H9 (cell line): ENCODE results near the gene MARCHF6. TPM values are rescaled to one million over a fixed set of nuclear protein-coding genes. Genes with fewer than 3 reads are reported as not detected.
A peak's percentile ranks its signal among the peaks of the same experiment; 100 is the strongest.

Experiments used
- DNase-seq: peaks from one replicate; pipeline ENCODE4 v3.0.0-alpha.2; 2017
- H2AFZ ChIP-seq: one replicate; pipeline ENCODE4 v1.6.1; 2013; ENCODE audit warnings: mild to moderate bottlenecking, low read length, control low read depth, moderate library complexity
- H2AK5ac ChIP-seq: 2 replicates; pipeline ENCODE4 v1.6.1; 2013; ENCODE audit warnings: low read length, control low read depth, mixed read lengths; ENCODE audit not compliant: insufficient read length
- H2BK120ac ChIP-seq: one replicate; pipeline ENCODE4 v1.6.1; 2013; ENCODE audit warnings: low read depth, mild to moderate bottlenecking, low read length, control low read depth, inconsistent platforms; ENCODE audit not compliant: poor library complexity, severe bottlenecking
- H2BK12ac ChIP-seq: 2 replicates; pipeline ENCODE4 v1.6.1; 2013; ENCODE audit warnings: low read length, control low read depth, mixed read lengths, low read depth; ENCODE audit not compliant: insufficient read length
- H2BK15ac ChIP-seq: 2 replicates; pipeline ENCODE4 v1.6.1; 2013; ENCODE audit warnings: low read depth, low read length, control low read depth
- H2BK20ac ChIP-seq: one replicate; pipeline ENCODE4 v1.6.1; 2013; ENCODE audit warnings: low read depth, mild to moderate bottlenecking, low read length, control low read depth, inconsistent platforms; ENCODE audit not compliant: poor library complexity, severe bottlenecking
- H2BK5ac ChIP-seq: 2 replicates; pipeline ENCODE4 v1.6.1; 2013; ENCODE audit warnings: low read length, control low read depth, mixed read lengths; ENCODE audit not compliant: insufficient read length
- H3K14ac ChIP-seq: 2 replicates; pipeline ENCODE4 v1.6.1; 2013; ENCODE audit warnings: low read length, control low read depth; ENCODE audit not compliant: insufficient read depth
- H3K18ac ChIP-seq: 2 replicates; pipeline ENCODE4 v1.6.1; 2013; ENCODE audit warnings: low read depth, mild to moderate bottlenecking, mixed read lengths, low read length, control low read depth; ENCODE audit not compliant: insufficient read length
- H3K23ac ChIP-seq: 2 replicates; pipeline ENCODE4 v1.6.1; 2013; ENCODE audit warnings: low read length, control low read depth, mixed read lengths, low read depth; ENCODE audit not compliant: insufficient read length
- H3K23me2 ChIP-seq: 2 replicates; pipeline ENCODE4 v1.6.1; 2013; ENCODE audit warnings: low read depth, mild to moderate bottlenecking, mixed read lengths, low read length, control low read depth; ENCODE audit not compliant: insufficient read length, poor library complexity, severe bottlenecking
- H3K27ac ChIP-seq: 2 replicates; pipeline ENCODE4 v1.5.1; 2013; ENCODE audit warnings: low read length, control low read depth, mixed read lengths, low read depth; ENCODE audit not compliant: insufficient read length
- H3K27me3 ChIP-seq: 2 replicates; pipeline ENCODE4 v1.6.1; 2013; ENCODE audit warnings: low read length, control low read depth, inconsistent platforms; ENCODE audit not compliant: insufficient read depth
- H3K4ac ChIP-seq: 2 replicates; pipeline ENCODE4 v1.6.1; 2013; ENCODE audit warnings: low read depth, mild to moderate bottlenecking, control low read depth, inconsistent platforms, low read length, moderate library complexity
- H3K4me1 ChIP-seq: 2 replicates; pipeline ENCODE4 v1.6.1; 2013; ENCODE audit warnings: low read length, control low read depth, inconsistent platforms; ENCODE audit not compliant: insufficient read depth
- H3K4me2 ChIP-seq: 2 replicates; pipeline ENCODE4 v1.6.1; 2013; ENCODE audit warnings: low read length, control low read depth, mixed read lengths; ENCODE audit not compliant: insufficient read length, insufficient read depth
- H3K56ac ChIP-seq: 2 replicates; pipeline ENCODE4 v1.6.1; 2013; ENCODE audit warnings: low read depth, mild to moderate bottlenecking, mixed read lengths, low read length, control low read depth; ENCODE audit not compliant: insufficient read length
- H3K79me1 ChIP-seq: 2 replicates; pipeline ENCODE4 v1.6.1; 2013; ENCODE audit warnings: low read depth, mild to moderate bottlenecking, moderate library complexity, low read length, control low read depth, inconsistent platforms; ENCODE audit not compliant: insufficient read depth, poor library complexity, severe bottlenecking
- H3K79me2 ChIP-seq: 2 replicates; pipeline ENCODE4 v1.6.1; 2013; ENCODE audit warnings: low read length, control low read depth, inconsistent platforms; ENCODE audit not compliant: insufficient read depth
- H3K9ac ChIP-seq: 2 replicates; pipeline ENCODE4 v1.6.1; 2013; ENCODE audit warnings: low read length, control low read depth, mixed read lengths; ENCODE audit not compliant: insufficient read length; ENCODE audit errors: extremely low read depth
- H3K9me3 ChIP-seq: one replicate; pipeline ENCODE4 v1.6.1; 2013; ENCODE audit warnings: low read depth, low read length, inconsistent platforms; ENCODE audit not compliant: control insufficient read depth
- H3T11ph ChIP-seq: one replicate; pipeline ENCODE4 v1.6.1; 2013; ENCODE audit warnings: mild to moderate bottlenecking, low read length, control low read depth, inconsistent platforms
- H4K20me1 ChIP-seq: one replicate; pipeline ENCODE4 v1.6.1; 2013; ENCODE audit not compliant: control insufficient read depth, insufficient read length, insufficient read depth
- H4K5ac ChIP-seq: 2 replicates; pipeline ENCODE4 v1.6.1; 2013; ENCODE audit warnings: low read depth, mild to moderate bottlenecking, mixed read lengths, low read length, control low read depth; ENCODE audit not compliant: insufficient read length
- H4K8ac ChIP-seq: replicated peaks from 2 replicates; pipeline ENCODE4 v1.6.1; 2013; ENCODE audit warnings: low read length, control low read depth, mixed read lengths, low read depth; ENCODE audit not compliant: insufficient read length
- H4K91ac ChIP-seq: 2 replicates; pipeline ENCODE4 v1.6.1; 2013; ENCODE audit warnings: low read depth, mild to moderate bottlenecking, moderate library complexity, mixed read lengths, low read length, control low read depth; ENCODE audit not compliant: insufficient read length
- H3K27ac Mint-ChIP-seq, 3 experiments: 2 replicates in 2 of 3; 3 replicates in 1 of 3; pipeline ENCODE4 v1.8.0; 2020 to 2021; ENCODE audit warnings: mixed read lengths in 3 of 3, mild to moderate bottlenecking in 1 of 3, moderate library complexity in 1 of 3
- H3K27me3 Mint-ChIP-seq: 2 replicates; pipeline ENCODE4 v1.8.0; 2021; ENCODE audit warnings: low read depth, mild to moderate bottlenecking, moderate library complexity, mixed read lengths
- H3K36me3 Mint-ChIP-seq, 3 experiments: 2 replicates in 2 of 3; 3 replicates in 1 of 3; pipeline ENCODE4 v1.8.0; 2020 to 2021; ENCODE audit warnings: low read depth in 3 of 3, mixed read lengths in 3 of 3; ENCODE audit not compliant: insufficient read depth in 1 of 3
- H3K4me1 Mint-ChIP-seq, 2 experiments: 2 replicates each; pipeline ENCODE4 v1.8.0; 2020; ENCODE audit warnings: mixed read lengths in 2 of 2
- H3K4me3 Mint-ChIP-seq, 2 experiments: 2 replicates in 1 of 2; 3 replicates in 1 of 2; pipeline ENCODE4 v1.8.0; 2020 to 2021; ENCODE audit warnings: mild to moderate bottlenecking in 2 of 2, mixed read lengths in 2 of 2, moderate library complexity in 1 of 2
- H3K9me3 Mint-ChIP-seq, 2 experiments: 2 replicates in 1 of 2; 3 replicates in 1 of 2; pipeline ENCODE4 v1.8.0; 2020; ENCODE audit warnings: mild to moderate bottlenecking in 2 of 2, mixed read lengths in 2 of 2, moderate library complexity in 1 of 2
- WGBS: extraction: QIAGEN DNeasy Blood & Tissue Kit; methylation state at CpG from one replicate; pipeline ENCODE4 v1.1.7; 2013; ENCODE audit warnings: missing lambda C conversion rate, low lambda C conversion rate, mixed read lengths; ENCODE audit not compliant: insufficient read length; ENCODE audit errors: extremely low coverage; 5-methylcytosine and 5-hydroxymethylcytosine counted together
- total RNA-seq: library from RNA; stranded (reverse); gene quantifications from 2 replicates; pipeline ENCODE4 v1.2.1, GENCODE V29; 2021
- TF ChIP-seq, protein P1 (sequence below): fragments of 200-600 bp; sonication (generic); conservative IDR thresholded peaks from 3 replicates; pipeline ENCODE4 v1.8.0; 2021; ENCODE audit warnings: antibody characterized with exemption, mild to moderate bottlenecking

MARCHF6 gene
- total RNA-seq, 1 experiment from 2014 or later, result 118 TPM

DNA sequence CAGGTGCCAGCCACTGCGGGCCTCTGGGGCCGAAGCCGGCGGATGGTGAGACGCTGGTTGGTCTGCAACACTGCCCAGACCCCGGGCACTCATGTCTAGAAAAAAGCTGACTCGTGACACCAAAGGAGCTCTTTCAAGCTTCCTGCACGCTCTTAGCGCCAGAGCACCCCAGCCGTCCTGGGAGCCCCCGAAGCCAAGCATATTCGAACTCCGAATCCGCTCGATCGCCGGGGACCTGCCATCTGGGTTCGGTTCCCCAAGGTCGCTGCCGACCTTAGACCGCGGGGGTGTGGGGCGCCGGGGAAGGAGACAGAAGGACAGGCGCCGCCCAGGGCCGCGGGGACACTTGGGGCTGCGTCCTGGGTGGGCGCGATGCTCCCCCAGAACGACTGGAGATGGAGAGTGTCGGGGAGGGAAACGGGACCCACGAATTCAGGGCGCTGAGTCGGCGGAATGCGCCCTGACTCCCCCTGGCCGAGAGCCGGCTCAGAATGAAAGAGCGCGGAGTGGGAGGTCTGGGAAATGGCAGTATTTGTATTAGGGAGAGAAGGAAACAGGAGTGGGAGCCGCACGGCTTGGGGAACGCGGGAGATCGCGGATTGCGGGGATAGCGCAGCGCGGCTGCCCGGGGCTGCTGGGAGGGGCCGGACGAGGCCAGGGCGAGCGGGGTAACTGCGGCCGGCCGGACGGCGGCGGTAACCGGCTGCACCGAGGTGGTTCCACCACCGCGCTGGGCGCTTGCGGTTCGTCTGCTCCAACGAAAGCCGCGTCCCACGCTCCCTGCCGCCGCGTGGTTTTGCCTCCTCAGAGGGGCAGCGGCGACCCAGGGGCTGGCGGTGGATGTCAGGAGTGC, 20.1 kb upstream of the MARCHF6 start:
- peak overlapping the region; percentile 77 to 90 for H3K4me3 Mint-ChIP-seq
- H3K4me1 Mint-ChIP-seq, result no peaks in the 10 kb centered on the region; a peak in 2 of 4 replicates
- H3K79me1 ChIP-seq, result no peaks in the 10 kb centered on the region
- H3K79me2 ChIP-seq, result no peaks in the 10 kb centered on the region
- no peak overlapping the region for H3K4ac ChIP-seq
- H3K9me3 ChIP-seq, result no peaks in the 10 kb centered on the region
- no peak overlapping the region for H4K8ac ChIP-seq
- DNase-seq, result peak; percentile 57
- peaks cover 74% of the 10 kb centered on the region for H3K27me3 Mint-ChIP-seq
- H3K4me2 ChIP-seq, result peak overlapping the region; percentile 73
- no peaks in the 10 kb centered on the region; the same call in 1 of the 2 replicates for H3K4me1 ChIP-seq
- H2AFZ ChIP-seq, result no peak overlapping the region
- H4K91ac ChIP-seq, result no peak overlapping the region
- no peaks in the 10 kb centered on the region; a peak in 1 of 7 replicates for H3K36me3 Mint-ChIP-seq
- peaks cover 36% of the 10 kb centered on the region; the same call in 1 of the 2 replicates for H3K27me3 ChIP-seq
- TF ChIP-seq, protein P1, sequence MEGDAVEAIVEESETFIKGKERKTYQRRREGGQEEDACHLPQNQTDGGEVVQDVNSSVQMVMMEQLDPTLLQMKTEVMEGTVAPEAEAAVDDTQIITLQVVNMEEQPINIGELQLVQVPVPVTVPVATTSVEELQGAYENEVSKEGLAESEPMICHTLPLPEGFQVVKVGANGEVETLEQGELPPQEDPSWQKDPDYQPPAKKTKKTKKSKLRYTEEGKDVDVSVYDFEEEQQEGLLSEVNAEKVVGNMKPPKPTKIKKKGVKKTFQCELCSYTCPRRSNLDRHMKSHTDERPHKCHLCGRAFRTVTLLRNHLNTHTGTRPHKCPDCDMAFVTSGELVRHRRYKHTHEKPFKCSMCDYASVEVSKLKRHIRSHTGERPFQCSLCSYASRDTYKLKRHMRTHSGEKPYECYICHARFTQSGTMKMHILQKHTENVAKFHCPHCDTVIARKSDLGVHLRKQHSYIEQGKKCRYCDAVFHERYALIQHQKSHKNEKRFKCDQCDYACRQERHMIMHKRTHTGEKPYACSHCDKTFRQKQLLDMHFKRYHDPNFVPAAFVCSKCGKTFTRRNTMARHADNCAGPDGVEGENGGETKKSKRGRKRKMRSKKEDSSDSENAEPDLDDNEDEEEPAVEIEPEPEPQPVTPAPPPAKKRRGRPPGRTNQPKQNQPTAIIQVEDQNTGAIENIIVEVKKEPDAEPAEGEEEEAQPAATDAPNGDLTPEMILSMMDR, result peak; percentile 30; the same call in 2 of the 3 replicates
- H3K23me2 ChIP-seq, result peaks cover 10% of the 10 kb centered on the region
- H3K56ac ChIP-seq, result no peak overlapping the region
- no peaks in the 10 kb centered on the region for H4K20me1 ChIP-seq
- H2AK5ac ChIP-seq, result no peak overlapping the region
- H2BK20ac ChIP-seq, result no peak overlapping the region
- H3K27ac ChIP-seq, result no peak overlapping the region
- no peak overlapping the region for H2BK12ac ChIP-seq
- H2BK5ac ChIP-seq, result no peak overlapping the region
- no peaks in the 10 kb centered on the region for H3K9me3 Mint-ChIP-seq
- no peak overlapping the region for H4K5ac ChIP-seq
- H3K27ac Mint-ChIP-seq, result peak overlapping the region in 1 of 3 experiments; percentile 12; a peak in 1 of 7 replicates
- no peak overlapping the region for H3T11ph ChIP-seq
- no peak overlapping the region for H3K18ac ChIP-seq
- H3K23ac ChIP-seq, result no peak overlapping the region
- no peak overlapping the region for H2BK120ac ChIP-seq
- no peak overlapping the region for H2BK15ac ChIP-seq
- WGBS, result no CpG with 5 or more reads among the region's 81 CpGs
- peak overlapping the region; percentile 51 for H3K9ac ChIP-seq
- H3K14ac ChIP-seq, result no peak overlapping the region
